Parathyroid adenoma (tissue), 2 donors: ENCODE data around the gene TSPAN5.

Experiments used
- H2AFZ ChIP-seq: fragments of 300-600 bp; sonication (generic); one replicate; pipeline ENCODE4 v1.7.0; 2017; ENCODE audit warnings: antibody characterized with exemption, mild to moderate bottlenecking
- H3K27ac ChIP-seq: fragments of 300-600 bp; sonication (generic); one replicate; pipeline ENCODE4 v1.7.0; 2017
- H3K27me3 ChIP-seq: fragments of 300-600 bp; sonication (generic); one replicate; pipeline ENCODE4 v1.7.0; 2017; ENCODE audit warnings: low read length; ENCODE audit not compliant: control insufficient read depth, insufficient read depth
- H3K36me3 ChIP-seq: fragments of 300-600 bp; sonication (generic); one replicate; pipeline ENCODE4 v1.7.0; 2017; ENCODE audit warnings: low read length; ENCODE audit not compliant: control insufficient read depth, insufficient read depth
- H3K4me1 ChIP-seq: fragments of 300-600 bp; sonication (generic); one replicate; pipeline ENCODE4 v1.7.0; 2017; ENCODE audit warnings: control low read depth
- H3K4me2 ChIP-seq: fragments of 300-600 bp; sonication (generic); one replicate; pipeline ENCODE4 v1.7.0; 2017; ENCODE audit warnings: low read length
- H3K4me3 ChIP-seq: fragments of 300-600 bp; sonication (generic); one replicate; pipeline ENCODE4 v1.7.0; 2017; ENCODE audit warnings: low read depth, low read length
- H3K79me2 ChIP-seq: fragments of 300-600 bp; sonication (generic); one replicate; pipeline ENCODE4 v1.7.0; 2017; ENCODE audit warnings: control low read depth
- H3K9ac ChIP-seq: fragments of 300-600 bp; sonication (generic); one replicate; pipeline ENCODE4 v1.7.0; 2017; ENCODE audit warnings: mild to moderate bottlenecking
- H3K9me3 ChIP-seq: fragments of 300-600 bp; sonication (generic); one replicate; pipeline ENCODE4 v1.7.0; 2017; ENCODE audit warnings: low read length; ENCODE audit not compliant: control insufficient read depth
- TF ChIP-seq, protein P1 (sequence below): fragments of 300-600 bp; sonication (generic); IDR thresholded peaks from one replicate; pipeline ENCODE4 v1.7.0; 2017; ENCODE audit warnings: antibody characterized with exemption, mild to moderate bottlenecking
- donor health status: primary hyperparathyroidism.

The TSPAN5 gene

DNA sequence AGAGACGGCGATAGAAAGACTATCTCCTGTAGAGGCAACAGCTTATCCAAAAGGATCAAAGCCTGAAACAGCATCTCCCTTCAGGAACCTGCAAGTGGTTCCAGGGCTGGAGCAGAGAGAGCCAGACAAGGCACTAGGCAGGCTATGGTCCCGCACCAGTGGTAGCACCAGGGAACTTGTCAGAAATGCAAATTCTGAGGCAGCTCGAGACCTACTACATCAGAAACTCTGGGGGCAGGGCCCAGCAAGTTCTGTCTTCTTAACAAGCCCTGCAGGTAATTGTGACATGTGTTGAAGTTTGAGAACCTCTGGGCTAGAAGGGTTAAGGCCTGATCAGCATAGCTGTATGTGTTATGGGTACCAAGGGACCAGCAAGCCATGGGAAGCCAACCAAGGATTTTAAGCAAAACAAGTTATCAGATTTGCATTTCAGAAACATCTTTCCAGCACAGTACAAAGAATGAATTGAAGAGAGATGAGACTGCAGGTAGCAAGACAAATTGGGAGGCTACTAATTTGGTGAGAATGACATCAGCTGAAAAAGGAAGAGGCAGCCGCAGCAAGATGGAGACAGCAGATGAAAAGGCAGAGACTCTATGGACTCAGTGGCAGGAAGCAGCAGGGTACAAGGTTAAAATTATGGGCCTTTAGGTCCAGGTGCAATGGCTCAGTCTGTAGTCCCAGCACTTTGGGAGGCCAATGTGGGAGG, 139.7 kb downstream of the TSPAN5 start:
- Histone ChIP-seq H3K27ac (no peak overlapping the region), H3K4me2 (no peak overlapping the region), H3K4me1 (peaks cover 4% of the 10 kb centered on the region), H3K27me3 (no peaks in the 10 kb centered on the region), H3K36me3 (no peaks in the 10 kb centered on the region), H3K79me2 (no peaks in the 10 kb centered on the region), H3K9me3 (no peaks in the 10 kb centered on the region), H2AFZ (no peak overlapping the region), H3K9ac (no peak overlapping the region), H3K4me3 (no peak overlapping the region)
- TF ChIP-seq, protein P1, sequence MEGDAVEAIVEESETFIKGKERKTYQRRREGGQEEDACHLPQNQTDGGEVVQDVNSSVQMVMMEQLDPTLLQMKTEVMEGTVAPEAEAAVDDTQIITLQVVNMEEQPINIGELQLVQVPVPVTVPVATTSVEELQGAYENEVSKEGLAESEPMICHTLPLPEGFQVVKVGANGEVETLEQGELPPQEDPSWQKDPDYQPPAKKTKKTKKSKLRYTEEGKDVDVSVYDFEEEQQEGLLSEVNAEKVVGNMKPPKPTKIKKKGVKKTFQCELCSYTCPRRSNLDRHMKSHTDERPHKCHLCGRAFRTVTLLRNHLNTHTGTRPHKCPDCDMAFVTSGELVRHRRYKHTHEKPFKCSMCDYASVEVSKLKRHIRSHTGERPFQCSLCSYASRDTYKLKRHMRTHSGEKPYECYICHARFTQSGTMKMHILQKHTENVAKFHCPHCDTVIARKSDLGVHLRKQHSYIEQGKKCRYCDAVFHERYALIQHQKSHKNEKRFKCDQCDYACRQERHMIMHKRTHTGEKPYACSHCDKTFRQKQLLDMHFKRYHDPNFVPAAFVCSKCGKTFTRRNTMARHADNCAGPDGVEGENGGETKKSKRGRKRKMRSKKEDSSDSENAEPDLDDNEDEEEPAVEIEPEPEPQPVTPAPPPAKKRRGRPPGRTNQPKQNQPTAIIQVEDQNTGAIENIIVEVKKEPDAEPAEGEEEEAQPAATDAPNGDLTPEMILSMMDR: no peak

DNA sequence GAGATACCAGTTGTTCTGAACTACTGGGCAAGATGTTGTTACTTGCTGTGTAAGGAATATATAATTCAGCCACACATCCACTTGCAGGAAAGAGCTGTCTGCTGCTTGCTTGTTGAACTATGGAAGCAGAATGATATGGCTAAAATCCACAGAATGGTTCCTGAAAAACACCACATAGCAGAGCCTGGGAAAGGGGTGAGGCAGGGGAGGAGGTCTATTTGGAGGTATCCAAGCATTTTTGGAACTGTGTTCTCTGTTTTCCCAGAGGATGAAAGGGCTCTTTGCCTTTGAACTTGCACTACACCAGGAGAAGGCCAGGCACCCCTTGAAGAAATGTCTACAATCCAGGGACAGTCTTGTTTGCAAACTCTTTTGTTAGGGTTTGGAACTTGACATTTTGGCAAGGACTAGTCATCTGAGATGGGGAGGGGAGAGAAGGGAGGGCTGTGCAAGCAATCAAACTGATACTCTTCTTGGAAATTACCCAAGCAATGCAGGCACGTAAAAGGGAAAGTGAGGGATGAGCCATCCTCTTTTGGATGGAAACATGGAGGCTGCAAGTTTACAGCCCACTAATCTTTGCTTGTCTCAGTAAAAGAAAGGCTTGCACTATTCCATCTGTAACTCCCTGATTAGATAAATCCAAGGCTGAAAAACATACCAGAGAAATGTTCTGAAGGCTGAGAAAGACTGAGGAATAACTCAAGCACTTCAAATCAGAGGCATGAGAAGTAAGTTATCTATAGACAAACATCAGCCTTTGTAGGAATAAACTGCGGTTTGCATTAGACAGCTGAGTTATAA, 141.0 kb downstream of the TSPAN5 start:
- no peaks in the 10 kb centered on the region for H3K79me2 ChIP-seq
- no peak overlapping the region for H3K9ac ChIP-seq
- no peak overlapping the region for H3K27ac ChIP-seq
- peaks cover 4% of the 10 kb centered on the region for H3K4me1 ChIP-seq
- H3K36me3 ChIP-seq: no peaks in the 10 kb centered on the region
- H2AFZ ChIP-seq: no peak overlapping the region
- H3K9me3 ChIP-seq: no peaks in the 10 kb centered on the region
- H3K4me2 ChIP-seq: no peak overlapping the region
- H3K27me3 ChIP-seq: no peaks in the 10 kb centered on the region
- TF ChIP-seq, protein P1: no peak
- no peak overlapping the region for H3K4me3 ChIP-seq

DNA sequence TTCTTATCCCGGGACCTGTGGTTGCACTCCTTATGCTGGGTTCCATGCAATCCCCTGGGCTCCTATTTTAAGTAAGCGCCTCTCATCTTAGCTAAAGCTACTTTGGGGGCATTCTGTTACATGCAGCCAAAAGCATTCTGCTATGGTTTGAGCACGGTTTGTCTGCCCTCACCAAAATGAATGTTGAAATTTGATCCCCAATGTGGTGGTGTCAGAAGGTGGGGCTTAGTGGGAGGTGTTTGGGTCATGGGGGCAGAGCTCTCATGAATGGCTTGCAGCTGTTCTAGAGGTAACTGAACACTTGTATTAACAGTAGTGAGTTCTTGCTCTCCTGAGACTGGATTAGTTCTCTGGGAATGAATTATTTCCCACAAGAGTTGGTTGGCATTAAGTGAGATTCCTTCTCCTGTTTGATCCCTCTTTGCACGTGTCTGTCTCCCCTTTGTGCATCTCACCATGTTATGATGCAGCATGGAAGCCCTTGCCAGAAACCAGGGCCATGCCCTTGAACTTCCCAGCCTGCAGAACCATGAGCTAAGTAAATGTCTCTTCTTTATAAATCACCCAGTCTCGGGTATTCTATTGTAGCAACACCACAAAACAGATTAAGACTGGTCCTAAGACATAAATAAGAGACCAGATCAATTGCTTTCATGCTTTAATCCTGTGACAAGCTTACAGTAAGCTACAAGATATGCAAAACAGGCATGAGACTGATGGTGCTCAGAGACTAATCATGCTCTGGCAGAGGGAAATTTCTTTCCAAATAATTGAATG, 141.8 kb downstream of the TSPAN5 start:
- Histone ChIP-seq H3K4me1 (peaks cover 4% of the 10 kb centered on the region), H3K4me2 (no peak overlapping the region), H3K27me3 (no peaks in the 10 kb centered on the region), H3K4me3 (no peak overlapping the region), H2AFZ (no peak overlapping the region), H3K36me3 (no peaks in the 10 kb centered on the region), H3K27ac (no peak overlapping the region), H3K9ac (no peak overlapping the region), H3K79me2 (no peaks in the 10 kb centered on the region), H3K9me3 (no peaks in the 10 kb centered on the region)
- TF ChIP-seq, protein P1: no peak

DNA sequence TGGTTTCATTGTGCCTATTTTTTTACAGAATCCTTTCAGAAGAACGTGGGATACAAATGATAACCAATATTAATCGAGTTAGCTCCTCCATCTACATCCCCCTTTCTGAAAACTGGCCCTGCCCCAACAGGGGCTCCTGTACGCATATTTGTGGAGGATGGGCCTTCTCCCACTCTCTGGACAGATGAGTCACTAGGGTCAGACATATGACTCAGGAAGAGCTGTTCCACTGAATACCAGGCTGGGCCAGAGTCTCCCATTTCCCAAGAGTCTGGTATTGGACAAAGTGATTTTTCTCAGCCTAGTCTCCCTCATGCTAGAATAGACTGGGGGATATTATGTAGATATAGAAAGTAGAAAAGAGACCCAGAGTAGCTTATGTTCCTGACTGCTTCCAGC, 142.4 kb downstream of the TSPAN5 start:
- Histone ChIP-seq H3K4me2 (no peak overlapping the region), H3K79me2 (no peaks in the 10 kb centered on the region), H3K36me3 (no peaks in the 10 kb centered on the region), H3K4me1 (peaks cover 4% of the 10 kb centered on the region), H2AFZ (no peak overlapping the region), H3K27me3 (no peaks in the 10 kb centered on the region), H3K27ac (no peak overlapping the region), H3K4me3 (no peak overlapping the region), H3K9me3 (no peaks in the 10 kb centered on the region), H3K9ac (no peak overlapping the region)
- TF ChIP-seq, protein P1: no peak
